ENCODE results near the gene ADAMTS19.

The ADAMTS19 gene

GRCh38 chr5:129593525-129593924 is 133.4 kb downstream of the ADAMTS19 start:
- H3K4me3 ChIP-seq (ENCODE audit: low read depth, low read length): no peak overlapping the region
- DNase-seq (ENCODE audit: low read depth): no peak
- TF ChIP-seq CTCF (IDR thresholded peaks at IDR 0.05; ENCODE audit: low read depth, low read length): no peak
- TF ChIP-seq MAX (IDR thresholded peaks at IDR 0.05; ENCODE audit: low read depth, low read length): no peak
- TF ChIP-seq MYC (IDR thresholded peaks at IDR 0.05; ENCODE audit: low read depth, low read length): no peak
- TF ChIP-seq POLR2A (IDR thresholded peaks at IDR 0.05; ENCODE audit: extremely low read depth, insufficient read length): no peak

GRCh38 chr5:129601576-129601975 is 141.5 kb downstream of the ADAMTS19 start:
- DNase-seq (ENCODE audit: low read depth): no peak
- TF ChIP-seq MYC (IDR thresholded peaks at IDR 0.05; ENCODE audit: low read depth, low read length) (no peak), CTCF (IDR thresholded peaks at IDR 0.05; ENCODE audit: low read depth, low read length) (no peak), MAX (IDR thresholded peaks at IDR 0.05; ENCODE audit: low read depth, low read length) (no peak), POLR2A (IDR thresholded peaks at IDR 0.05; ENCODE audit: extremely low read depth, insufficient read length) (no peak)
- H3K4me3 ChIP-seq (ENCODE audit: low read depth, low read length): no peak overlapping the region

GRCh38 chr5:129608350-129608749 is 148.3 kb downstream of the ADAMTS19 start:
- H3K4me3 ChIP-seq (ENCODE audit: low read depth, low read length): no peak overlapping the region
- TF ChIP-seq CTCF (IDR thresholded peaks at IDR 0.05; ENCODE audit: low read depth, low read length) (no peak), POLR2A (IDR thresholded peaks at IDR 0.05; ENCODE audit: extremely low read depth, insufficient read length) (no peak), MAX (IDR thresholded peaks at IDR 0.05; ENCODE audit: low read depth, low read length) (no peak)
- no peak for DNase-seq (ENCODE audit: low read depth)

GRCh38 chr5:129609710-129610109 is 149.6 kb downstream of the ADAMTS19 start:
- no peak for TF ChIP-seq MYC (IDR thresholded peaks at IDR 0.05; ENCODE audit: low read depth, low read length)
- no peak for TF ChIP-seq CTCF (IDR thresholded peaks at IDR 0.05; ENCODE audit: low read depth, low read length)
- TF ChIP-seq POLR2A (IDR thresholded peaks at IDR 0.05; ENCODE audit: extremely low read depth, insufficient read length): no peak
- TF ChIP-seq MAX (IDR thresholded peaks at IDR 0.05; ENCODE audit: low read depth, low read length): no peak
- DNase-seq (ENCODE audit: low read depth): no peak
- H3K4me3 ChIP-seq (ENCODE audit: low read depth, low read length): no peak overlapping the region

GRCh38 chr5:129616517-129616916 is 156.4 kb downstream of the ADAMTS19 start:
- DNase-seq (ENCODE audit: low read depth): no peak
- H3K4me3 ChIP-seq (ENCODE audit: low read depth, low read length): no peak overlapping the region
- TF ChIP-seq POLR2A (IDR thresholded peaks at IDR 0.05; ENCODE audit: extremely low read depth, insufficient read length) (no peak), CTCF (IDR thresholded peaks at IDR 0.05; ENCODE audit: low read depth, low read length) (no peak), MYC (IDR thresholded peaks at IDR 0.05; ENCODE audit: low read depth, low read length) (no peak), MAX (IDR thresholded peaks at IDR 0.05; ENCODE audit: low read depth, low read length) (no peak)

- DNase-seq (ENCODE audit: low read depth): no peak
- TF ChIP-seq MYC (IDR thresholded peaks at IDR 0.05; ENCODE audit: low read depth, low read length) (no peak), MAX (IDR thresholded peaks at IDR 0.05; ENCODE audit: low read depth, low read length) (no peak)
- H3K4me3 ChIP-seq (ENCODE audit: low read depth, low read length): no peak overlapping the region
Observed at GRCh38 chr5:129617206-129617605, 157.1 kb downstream of the ADAMTS19 start.

Data from NB4 (cell line).